Measurements from ENCODE around the gene BAHD1.

The BAHD1 gene

GRCh38 chr15:40469776-40470390 is 29.1 kb downstream of the BAHD1 start:
- no peak for DNase-seq

DNA sequence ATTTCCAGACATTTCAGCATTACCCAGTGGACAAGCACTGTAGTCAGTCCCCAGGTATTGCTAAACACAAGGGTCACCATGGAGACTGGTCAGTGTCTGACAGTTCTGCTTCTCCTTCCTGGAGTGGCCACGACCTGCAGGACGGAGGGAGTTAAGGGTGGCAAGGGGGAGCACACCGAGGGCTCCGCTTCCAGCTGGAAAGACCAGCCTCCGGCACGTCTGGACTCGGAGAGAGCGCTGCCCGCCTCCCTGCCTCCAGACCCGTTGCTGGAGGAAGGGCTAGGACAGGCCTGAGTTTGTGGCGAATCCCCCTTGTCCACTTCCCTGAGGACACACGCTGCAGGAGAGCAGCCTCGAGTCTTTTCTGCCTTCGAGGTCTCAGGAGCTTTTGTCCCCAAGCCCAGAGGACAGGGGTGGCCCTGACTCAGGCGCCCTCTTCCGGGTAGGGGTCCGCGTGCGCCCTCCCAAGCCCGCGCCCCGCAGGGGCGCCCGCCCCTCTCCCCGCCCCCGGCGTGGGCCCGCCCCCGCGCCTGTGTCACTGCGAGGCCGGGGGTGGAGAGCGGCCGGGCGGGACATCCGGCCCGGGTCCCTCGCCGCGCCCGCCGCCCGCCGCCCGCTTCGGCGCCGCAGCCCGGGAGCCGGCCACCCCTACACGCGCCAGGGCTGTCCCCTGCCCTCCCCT is 29.8 kb downstream of the BAHD1 start, which contains the start of gene CHST14:
Gene CHST14, plus strand, starts transcription at position 562 of the 682 bp plus-strand sequence. CDS start 230 bp downstream, outside the sequence.
- peak; percentile 82 for DNase-seq

GRCh38 chr15:40471105-40471807 is 30.5 kb downstream of the BAHD1 start:
- peak; percentile 52 for DNase-seq

GRCh38 chr15:40471808-40472150 is 31.0 kb downstream of the BAHD1 start:
- DNase-seq: no peak

DNA sequence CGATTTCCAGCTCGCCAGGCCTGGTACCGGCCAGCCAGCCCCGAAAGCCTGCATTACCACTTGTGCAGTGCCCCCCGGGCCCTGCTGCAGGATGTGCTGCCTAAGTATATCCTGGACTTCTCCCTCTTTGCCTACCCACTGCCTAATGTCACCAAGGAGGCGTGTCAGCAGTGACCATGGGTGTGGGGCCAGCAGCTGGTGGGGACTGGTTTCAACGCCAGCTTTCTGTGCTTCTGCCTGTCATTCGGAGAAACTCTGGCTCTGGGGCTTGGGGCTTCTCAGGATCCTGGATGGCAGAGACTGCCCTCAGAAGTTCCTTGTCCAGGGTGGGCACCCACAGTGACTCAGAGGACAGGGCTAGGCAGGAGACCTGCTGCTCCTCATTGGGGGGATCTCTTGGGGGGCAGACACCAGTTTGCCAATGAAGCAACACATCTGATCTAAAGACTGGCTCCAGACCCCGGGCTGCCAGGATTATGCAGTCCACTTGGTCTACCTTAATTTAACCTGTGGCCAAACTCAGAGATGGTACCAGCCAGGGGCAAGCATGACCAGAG is 31.5 kb downstream of the BAHD1 start:
- DNase-seq: no peak

DNA sequence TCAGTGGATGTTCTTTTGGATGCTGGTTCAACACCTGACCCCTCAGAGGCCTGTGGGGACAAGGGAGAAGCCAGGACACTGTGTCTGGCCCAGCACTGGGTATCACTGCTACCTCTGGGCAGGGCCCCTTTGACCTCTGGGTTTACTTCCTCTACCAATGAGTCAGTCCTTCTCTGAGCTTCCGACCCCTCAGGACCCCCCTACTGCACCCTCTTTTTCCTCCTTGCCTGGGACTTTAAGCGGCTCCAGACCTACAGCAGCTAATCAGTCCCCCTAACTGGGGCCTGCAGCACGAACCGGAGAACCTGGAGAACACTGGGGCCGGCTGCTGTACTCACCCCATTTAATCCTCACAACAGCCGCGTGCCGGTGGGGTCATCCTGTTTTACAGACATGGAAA is 33.8 kb downstream of the BAHD1 start:
- no peak for DNase-seq

- no peak for DNase-seq
Observed at GRCh38 chr15:40477642-40478327, 37.0 kb downstream of the BAHD1 start.

DNA sequence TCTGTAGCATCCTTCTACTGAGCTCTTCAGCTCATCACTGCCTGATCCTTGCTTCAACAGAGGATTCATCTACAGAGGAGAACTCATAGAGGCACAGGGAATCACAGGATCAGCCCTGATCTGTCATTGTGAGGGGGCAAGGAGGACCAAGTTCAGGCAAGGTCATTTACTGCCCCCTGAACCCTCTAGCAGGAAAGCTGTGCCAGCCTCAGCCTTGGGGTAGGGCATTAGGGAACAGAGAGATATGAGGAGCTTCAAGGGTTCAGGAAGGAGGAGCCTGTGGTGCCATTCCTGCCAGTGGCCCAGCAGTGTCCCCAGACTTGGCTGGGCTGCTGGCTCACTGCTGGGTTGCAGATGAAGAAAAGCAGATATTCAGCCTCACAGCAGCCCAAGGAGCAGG is 38.3 kb downstream of the BAHD1 start:
- no peak for DNase-seq

DNA sequence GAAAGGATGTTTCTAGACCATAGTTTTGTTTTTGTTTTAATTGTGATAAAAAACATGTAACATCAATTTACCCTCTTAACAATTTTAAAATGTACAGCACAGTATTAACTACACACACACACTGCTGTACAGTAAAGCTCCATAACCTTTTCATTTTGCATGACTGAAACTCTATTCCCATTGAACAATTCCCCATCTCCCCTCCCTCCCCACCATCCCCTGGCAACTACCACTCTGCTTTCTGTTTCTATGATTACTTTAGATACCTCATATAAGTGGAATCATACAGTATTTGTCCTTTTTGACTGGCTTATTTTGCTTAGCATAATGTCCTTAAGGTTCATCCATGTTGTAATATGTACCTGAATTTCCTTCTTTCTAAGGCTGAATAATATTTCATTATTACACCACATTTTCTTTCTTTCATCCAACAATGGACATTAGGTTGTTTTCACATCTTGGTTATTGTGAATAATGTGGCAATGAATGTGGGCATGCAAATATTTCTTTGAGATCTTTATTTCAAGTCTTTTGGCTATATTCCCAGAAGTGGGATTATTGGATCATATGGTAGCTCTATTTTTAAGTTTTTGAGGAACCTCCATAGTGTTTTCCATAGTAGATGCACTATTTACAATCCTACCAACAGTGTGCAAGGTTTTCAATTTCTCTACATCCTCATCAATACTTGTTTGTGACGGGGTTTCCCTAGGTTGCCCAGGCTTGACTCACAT is 40.8 kb downstream of the BAHD1 start:
- DNase-seq: no peak

DNA sequence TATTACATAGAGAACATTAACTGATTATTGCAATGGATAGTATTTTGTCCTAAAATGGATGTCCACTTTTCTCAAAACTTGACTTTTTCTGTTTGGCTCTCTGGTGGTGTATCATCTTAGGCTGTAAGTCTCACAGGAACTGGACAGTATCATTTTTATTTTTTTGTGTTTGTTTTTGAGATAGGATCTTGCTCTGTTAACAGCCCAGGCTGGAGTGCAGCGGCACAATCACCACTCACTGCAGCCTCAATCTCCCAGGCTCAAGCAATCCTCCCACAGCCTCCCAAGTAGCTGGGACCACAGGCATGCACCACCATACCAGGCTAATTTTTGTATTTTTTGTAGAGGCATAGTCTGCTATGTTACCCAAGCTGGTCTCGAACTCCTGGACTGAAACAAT is 43.2 kb downstream of the BAHD1 start:
- DNase-seq: no peak

DNA sequence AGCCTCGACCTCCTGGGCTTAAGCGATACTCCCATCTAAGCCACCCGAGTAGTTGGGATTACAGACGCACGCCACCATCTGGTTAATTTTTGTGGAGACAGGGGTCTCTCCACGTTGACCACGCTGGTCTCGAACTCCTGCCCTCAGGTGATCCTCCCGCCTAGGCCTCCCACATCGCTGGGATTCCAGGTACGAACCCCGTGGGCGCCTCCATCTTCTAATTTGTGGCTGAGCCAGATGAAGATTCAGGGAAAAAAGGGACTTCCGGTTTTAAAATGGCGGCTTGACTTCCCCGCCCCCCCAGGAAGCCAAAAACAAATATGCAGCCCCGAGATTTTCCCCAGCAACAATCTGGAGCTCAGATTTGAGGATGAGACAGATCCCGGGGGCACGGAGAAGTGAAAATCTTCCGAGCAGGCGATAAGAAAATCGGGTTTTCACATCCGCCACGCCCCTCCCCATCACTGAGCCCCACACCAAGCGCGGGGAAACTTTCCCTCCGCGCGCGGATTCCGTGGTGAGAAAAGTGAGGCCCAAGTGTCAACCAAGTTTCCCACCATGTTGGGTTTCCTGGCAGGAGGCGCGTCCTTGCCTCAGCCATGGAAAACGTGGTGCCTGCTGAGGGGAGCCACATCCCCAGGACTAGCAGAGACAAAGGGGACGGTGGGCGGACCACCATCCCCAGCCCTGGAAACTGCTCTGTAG is 45.5 kb downstream of the BAHD1 start:
- no peak for DNase-seq

- no peak for DNase-seq
Observed at GRCh38 chr15:40487816-40488682, 47.3 kb downstream of the BAHD1 start.

DNA sequence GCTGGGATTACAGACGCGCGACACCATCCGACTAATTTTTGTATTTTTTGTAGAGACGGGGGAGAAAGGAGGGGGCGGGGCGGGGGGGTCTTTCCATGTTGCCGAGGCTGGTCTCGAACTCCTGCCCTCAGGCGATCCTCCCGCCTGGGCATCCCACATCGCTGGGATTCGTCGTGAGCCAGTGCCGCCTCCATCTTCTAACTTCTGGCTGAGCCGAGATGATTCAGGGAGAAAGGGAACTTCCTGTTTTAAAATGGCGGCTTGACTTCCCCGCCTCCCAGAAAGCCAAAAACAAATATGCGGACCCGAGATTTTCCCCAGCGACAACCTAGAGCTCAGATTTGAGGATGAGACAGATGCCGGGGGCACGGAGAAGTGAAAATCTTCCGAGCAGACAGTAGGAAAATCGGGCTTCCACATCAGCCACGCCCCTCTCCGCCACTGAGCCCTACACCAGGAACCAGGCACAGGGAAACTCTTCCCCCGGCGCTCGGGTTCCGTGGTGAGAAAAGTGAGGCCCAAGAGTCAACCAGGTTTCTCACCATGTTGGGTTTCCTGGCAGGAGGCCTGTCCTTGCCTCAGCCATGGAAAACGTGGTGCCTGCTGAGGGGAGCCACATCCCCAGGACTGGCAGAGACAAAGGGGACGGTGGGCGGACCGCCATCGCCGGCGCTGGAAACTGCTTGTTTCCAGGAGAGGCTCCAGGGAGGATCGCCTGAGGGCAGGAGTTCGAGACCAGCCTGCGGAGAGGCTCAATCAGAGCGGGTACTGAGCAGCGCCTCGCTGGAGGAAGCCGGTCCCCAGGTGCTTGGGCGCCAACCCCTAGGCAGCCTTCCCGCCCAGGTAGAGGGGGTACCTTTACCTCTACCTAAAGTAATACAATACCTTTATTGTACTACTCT is 48.8 kb downstream of the BAHD1 start:
- no peak for DNase-seq

DNA sequence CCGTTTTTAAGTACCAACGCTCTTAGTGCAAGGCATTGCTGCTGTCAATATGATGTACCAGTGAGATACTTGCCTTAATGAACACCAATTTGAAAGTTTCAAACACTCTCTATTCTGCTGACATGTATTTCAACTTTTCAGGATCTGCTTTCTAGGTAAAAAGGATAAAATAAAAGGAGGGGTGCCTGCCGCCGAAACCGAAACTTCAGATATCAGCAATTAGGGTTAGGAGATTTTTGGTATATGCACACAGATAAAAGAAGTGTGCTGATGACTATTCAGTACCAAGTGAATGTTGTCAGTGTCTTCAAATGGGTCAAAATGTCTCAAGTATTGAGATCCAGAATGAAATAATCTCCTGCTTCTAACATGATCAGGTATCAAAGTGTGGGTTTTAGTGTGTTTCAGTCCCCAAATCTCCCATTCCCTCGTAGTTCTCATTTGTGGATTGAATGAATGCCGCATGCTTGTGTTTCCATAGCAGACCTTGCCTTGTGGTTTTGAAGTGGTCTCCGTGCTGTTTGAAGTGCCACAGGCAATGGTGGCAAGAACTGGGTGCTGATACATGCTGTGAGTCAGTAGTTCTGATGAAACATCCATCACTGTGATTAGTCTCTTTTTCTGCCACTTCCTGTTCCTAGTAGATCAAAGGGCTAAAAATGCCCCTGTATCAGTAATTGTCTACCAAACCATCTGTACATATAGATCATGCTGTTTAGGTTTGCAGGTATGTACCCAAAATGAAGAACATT is 52.5 kb downstream of the BAHD1 start:
- DNase-seq: no peak

- DNase-seq: no peak
Observed at GRCh38 chr15:40495516-40495915, 54.8 kb downstream of the BAHD1 start.

DNA sequence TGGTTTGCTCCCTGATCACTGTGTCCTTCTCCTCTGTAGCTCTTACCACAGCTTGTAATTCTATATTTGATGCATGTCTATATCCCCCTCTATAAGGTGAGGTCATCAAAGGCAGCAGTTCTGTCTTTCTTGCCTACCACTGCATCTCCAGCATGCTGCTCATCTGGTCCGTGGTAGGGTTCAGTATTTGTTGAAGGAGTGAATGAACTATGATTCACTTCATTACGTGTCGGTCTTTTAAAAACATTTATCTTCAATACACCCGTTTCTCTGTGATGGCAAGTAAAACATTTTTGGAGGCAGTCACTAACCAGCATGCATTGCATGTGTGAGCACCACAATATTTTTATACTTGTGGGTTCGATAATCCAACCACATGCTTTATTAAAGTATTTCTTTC is 57.7 kb downstream of the BAHD1 start:
- DNase-seq: no peak

GRCh38 chr15:40498891-40499290 is 58.1 kb downstream of the BAHD1 start:
- no peak for DNase-seq

- DNase-seq: no peak
Observed at GRCh38 chr15:40499931-40500330, 59.2 kb downstream of the BAHD1 start.

All from left hindlimb (tissue), 1 donor.